Choroid plexus epithelial cell (primary cell): ENCODE results near the gene B3GAT2.

Experiments used
- DNase-seq: peaks from one replicate; pipeline ENCODE4 v3.0.0-alpha.2; 2010; ENCODE audit warnings: low read depth
- H3K4me3 ChIP-seq: 2 replicates; pipeline ENCODE4 v1.5.1; 2011; ENCODE audit warnings: low read depth, mild to moderate bottlenecking, control low read depth, low read length, moderate library complexity
- CTCF ChIP-seq: conservative IDR thresholded peaks from 2 replicates; pipeline ENCODE4 v1.5.1; 2011; ENCODE audit warnings: low read depth, mild to moderate bottlenecking, control low read depth, inconsistent platforms, low read length, moderate library complexity

The B3GAT2 gene

GRCh38 chr6:70982747-70983146 lies 25.9 kb upstream of the B3GAT2 start:
- no peak for TF ChIP-seq CTCF
- no peak overlapping the region for H3K4me3 ChIP-seq
- DNase-seq: no peak

- DNase-seq: no peak
- TF ChIP-seq CTCF: no peak
- no peak overlapping the region for H3K4me3 ChIP-seq
Observed at GRCh38 chr6:70980727-70981126, 23.9 kb upstream of the B3GAT2 start.

DNA sequence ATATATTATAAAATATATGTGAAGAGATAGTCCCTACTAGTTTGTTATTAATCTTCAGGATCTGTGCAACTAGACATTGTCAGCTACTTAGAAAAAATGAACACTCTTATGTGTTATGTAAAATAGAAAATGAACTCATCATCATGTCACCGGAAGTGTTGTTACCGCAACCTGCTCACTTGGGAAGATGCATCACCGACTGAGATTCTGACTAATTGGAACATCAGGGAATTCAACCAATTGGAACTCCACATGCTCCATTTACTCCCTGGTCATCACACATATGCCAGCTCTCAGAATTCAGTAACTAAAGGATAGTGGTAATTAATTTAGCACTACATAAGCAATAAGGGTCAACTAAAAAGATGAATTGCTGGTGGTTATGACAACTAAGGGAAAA lies 16.7 kb upstream of the B3GAT2 start:
- no peak for DNase-seq
- no peak overlapping the region for H3K4me3 ChIP-seq
- TF ChIP-seq CTCF: no peak

DNA sequence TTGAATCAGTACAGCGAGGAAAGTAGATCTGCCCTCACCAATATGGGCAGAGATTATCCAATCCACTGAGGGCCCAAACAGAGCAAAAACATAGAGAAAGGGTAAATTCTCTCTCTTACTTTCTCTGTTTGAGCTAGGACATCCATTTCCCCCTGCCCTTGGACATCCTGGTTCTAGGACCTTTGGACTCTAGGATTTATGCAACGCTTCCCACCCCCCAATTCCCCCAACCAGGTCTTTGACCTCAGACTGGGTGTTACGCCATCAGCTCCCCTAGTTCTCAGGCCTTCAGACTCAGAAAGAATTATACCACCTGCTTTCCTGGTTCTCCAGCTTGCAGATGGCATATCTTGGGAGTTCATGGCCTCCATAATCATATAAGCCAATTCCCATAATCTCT lies 10.2 kb upstream of the B3GAT2 start:
- no peak for TF ChIP-seq CTCF
- no peak for DNase-seq
- H3K4me3 ChIP-seq: no peak overlapping the region

DNA sequence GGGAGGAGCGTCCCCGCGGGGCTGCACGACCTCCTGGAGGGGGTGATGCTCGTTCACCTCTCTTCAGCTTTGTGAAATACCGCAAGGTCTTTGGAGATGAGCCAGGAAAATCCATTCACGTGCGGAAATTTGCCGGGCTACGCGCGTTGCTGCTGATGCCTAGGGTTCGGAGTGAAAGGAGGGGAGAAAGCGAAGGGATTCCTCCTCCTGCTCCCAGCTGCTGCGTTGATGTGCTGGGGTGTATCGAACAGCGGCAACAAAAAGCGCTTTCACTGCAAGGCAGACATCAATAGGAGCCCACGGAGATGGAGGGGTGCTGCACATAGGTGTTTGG lies 391 bp upstream of the B3GAT2 start:
- DNase-seq: peak; percentile 22
- H3K4me3 ChIP-seq: peak overlapping the region; percentile 48
- no peak for TF ChIP-seq CTCF

DNA sequence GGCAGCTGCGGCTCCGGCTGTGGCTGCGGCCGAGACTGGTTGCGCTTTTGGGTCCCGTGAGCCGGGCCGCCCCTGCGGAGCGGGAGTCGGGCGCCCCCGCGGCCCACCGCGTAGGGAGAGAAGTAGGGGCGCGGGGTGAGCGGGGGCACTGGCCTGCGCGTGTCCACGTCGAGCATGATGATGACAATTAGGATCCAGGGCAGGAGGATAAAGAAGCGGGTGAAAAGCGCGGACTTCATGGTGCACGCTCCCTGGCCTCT lies 739 bp downstream of the B3GAT2 start:
- TF ChIP-seq CTCF: no peak
- peak overlapping the region; percentile 48 for H3K4me3 ChIP-seq
- DNase-seq: no peak

- DNase-seq: peak; percentile 78
- peak; percentile 75 for TF ChIP-seq CTCF
- H3K4me3 ChIP-seq: peak overlapping the region; percentile 48
Observed at GRCh38 chr6:70955441-70956190, 1.2 kb downstream of the B3GAT2 start.
